NCI-H1436 treated with DMSO at 0.1 percent for 48 hours (cell line): Measurements from ENCODE around the gene ZNF134.
A peak's percentile ranks its signal among the peaks of the same experiment; 100 is the strongest.

Experiments
- DNase-seq: peaks from one replicate; lab custom pipeline; 2025; lab: John Stamatoyannopoulos, UW

The ZNF134 gene

GRCh38 chr19:57613941-57614743, at the start of gene ZNF134:
Gene ZNF134 (plus strand): TSS chr19:57614242. CDS start chr19:57619469, 5,227 bp downstream.
- peak; percentile 77 for DNase-seq

DNA sequence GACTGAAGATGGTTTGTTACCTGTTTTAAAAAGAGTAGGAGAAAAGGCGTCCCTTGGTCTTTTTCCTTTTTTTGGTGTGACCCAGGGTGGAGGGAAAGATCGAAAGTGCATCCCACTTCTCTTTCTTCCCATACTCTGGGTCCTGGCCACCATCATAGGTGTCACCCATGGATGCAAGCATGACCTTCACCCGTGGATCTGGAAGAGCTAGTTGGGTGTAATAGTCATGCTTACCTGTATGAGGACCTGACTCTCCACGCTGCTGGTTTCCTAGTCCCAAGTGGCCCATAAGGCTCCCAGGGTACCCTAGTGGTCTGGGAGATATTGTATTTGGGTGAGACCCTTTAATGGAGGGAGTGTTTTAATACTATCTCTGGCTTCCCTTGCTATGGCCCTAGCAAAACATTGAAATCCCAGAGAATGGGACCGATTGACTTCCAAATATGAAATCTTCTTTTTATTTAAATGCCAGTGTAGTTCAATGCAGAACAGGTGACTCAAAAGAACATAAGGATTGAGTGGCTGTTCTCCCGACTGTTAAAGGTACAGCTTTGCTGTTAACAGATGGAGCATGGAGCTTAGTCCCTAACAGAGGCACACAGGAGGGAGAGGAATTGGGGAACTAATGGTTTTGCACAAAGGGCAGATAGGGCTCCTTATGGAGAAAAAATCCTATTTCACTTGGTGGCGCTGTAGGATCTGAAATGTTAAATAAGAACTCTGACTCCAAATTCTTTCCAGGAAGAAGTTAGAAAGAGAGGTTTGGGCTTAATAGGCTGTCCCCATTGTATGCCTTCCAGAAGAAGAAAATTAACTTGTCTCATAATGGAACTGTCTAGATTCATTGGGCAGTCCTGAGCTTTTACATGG, 47.4 kb upstream of the ZNF134 start:
- DNase-seq, result no peak

GRCh38 chr19:57570707-57571106, 43.3 kb upstream of the ZNF134 start:
- DNase-seq, result no peak

- DNase-seq, result no peak
These were observed 41.6 kb upstream of the ZNF134 start for GRCh38 chr19:57572415-57572947.

DNA sequence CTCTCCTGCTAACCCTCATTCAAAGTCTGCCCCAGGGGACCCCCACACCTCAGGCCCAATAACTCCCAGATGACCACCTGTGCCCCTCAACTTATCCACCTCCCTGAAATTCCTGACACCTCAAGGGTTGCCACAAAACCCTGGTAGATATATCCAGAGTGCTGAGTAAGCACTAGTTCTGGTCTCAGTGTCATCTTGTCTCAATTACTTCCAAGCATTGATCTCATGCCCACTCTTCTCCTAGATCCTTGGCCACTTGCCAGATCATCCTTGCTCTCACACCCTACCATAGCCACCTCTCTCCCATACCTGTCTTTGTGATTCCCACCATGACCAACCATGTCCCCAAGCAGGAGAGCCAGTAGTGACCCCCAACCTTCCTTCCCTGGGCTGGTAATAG, 37.4 kb upstream of the ZNF134 start:
- no peak for DNase-seq

- DNase-seq, result peak; percentile 96
These were observed 35.4 kb upstream of the ZNF134 start, which contains the start of gene ZNF416 for GRCh38 chr19:57578487-57579205. Gene ZNF416 (minus strand): TSS chr19:57578911. CDS start chr19:57578704, 207 bp downstream.

GRCh38 chr19:57583104-57583520, 30.9 kb upstream of the ZNF134 start:
- DNase-seq, result no peak

DNA sequence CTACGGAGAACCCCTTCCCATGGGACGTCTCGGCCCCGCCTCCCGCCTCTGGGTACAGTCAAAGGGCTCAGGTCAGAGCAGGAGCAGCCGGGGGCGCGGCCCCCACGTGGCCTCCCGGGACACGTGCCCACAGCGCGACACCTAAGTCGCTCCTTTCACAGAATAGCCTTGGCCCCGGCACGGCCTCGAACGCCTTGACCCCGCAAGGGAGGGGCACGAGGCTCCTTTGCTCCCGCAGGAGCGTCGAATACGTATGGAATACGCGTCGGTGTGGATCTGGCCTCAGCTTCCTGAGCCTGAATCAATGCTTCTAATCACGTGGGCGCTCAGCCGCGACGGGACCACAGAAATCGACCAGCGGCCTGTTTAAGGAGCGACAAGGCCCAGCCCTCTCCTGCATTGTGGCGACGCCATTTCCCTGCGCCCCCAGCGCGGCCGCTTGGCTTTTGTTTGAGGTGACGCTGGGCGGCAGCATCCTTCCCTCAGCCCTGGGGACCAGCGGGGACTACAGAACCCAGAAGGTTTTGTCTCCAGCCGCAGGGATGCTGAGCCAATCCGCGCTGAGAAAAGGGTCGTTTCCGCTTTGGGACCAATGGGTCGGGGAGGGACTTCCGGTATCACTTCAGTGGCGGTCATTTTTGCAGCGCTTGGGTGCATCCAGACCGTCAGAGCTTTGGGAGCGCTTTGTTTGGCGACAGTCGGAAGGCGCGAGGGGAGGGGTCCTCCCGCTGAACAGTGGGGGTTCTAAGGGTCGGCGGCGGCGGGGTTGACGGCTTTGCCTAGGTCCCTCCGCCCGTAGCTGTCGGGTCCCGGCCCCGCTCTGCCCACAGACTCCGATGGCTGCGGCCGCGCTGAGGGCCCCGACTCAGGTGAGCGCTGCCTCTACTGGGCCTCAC, 30.3 kb upstream of the ZNF134 start, which contains the start of gene ZIK1:
ZIK1 (plus strand) TSS at position 625 of the 896 bp plus-strand sequence; CDS start at position 837, 212 bp downstream.
- DNase-seq, result peak; percentile 64

- no peak for DNase-seq
These were observed 26.5 kb upstream of the ZNF134 start for GRCh38 chr19:57587529-57587928.

GRCh38 chr19:57599377-57599760, 14.7 kb upstream of the ZNF134 start:
- DNase-seq, result no peak

GRCh38 chr19:57599761-57600383, 14.2 kb upstream of the ZNF134 start, which contains the start of gene ZNF530:
Gene ZNF530 (plus strand): TSS chr19:57599885. CDS start chr19:57604346, 4,461 bp downstream.
- peak; percentile 62 for DNase-seq

DNA sequence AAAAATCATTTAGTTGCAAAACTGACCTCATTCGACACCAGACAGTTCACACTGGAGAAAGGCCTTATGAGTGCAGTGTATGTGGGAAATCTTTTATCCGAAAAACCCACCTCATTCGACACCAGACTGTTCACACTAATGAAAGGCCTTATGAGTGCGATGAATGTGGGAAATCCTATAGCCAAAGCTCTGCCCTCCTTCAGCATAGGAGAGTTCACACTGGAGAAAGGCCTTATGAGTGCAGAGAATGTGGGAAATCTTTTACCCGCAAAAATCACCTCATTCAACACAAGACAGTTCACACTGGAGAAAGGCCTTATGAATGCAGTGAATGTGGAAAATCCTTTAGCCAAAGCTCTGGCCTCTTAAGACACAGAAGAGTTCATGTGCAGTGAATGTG, 7.1 kb upstream of the ZNF134 start:
- DNase-seq, result no peak

DNA sequence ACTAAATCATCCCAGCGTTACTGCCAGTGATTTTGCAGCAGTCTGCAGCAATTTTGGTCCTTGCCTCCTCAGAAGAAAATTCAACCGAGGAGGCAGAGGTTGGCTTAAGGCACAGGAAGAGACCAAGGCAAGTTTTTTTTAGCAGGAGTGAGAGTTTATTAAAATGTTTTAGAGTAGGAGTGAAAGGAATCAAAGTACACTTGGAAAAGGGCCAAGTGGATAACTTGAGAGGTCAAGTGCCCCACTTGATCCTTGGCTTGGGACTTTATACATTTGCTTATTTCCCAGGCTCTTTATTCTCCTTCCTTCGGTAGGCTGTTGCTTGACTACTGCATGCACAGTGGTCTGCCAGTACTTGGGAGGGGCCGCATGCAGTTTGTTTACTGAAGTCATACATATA, 2.9 kb upstream of the ZNF134 start:
- DNase-seq, result no peak

DNA sequence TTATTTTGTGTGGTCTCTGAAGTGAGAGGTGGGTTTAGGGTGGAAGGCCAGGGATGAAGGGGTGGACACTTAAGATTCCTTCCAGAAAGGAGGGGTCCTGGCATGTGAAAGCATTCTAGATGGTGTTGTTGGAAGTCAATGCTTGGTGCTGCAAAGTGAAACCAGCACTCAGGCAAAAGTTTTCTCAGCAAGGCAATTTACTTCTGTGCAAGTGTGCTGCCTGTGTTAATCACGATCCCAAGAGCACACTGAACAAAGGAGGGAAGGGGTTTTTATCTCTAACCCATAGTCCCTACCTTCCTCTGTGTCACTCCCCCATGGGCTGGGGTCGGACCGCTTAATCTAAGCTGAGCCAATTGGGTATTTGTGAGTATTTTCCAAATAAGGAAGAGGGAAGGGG, 1.3 kb downstream of the ZNF134 start:
- no peak for DNase-seq

DNA sequence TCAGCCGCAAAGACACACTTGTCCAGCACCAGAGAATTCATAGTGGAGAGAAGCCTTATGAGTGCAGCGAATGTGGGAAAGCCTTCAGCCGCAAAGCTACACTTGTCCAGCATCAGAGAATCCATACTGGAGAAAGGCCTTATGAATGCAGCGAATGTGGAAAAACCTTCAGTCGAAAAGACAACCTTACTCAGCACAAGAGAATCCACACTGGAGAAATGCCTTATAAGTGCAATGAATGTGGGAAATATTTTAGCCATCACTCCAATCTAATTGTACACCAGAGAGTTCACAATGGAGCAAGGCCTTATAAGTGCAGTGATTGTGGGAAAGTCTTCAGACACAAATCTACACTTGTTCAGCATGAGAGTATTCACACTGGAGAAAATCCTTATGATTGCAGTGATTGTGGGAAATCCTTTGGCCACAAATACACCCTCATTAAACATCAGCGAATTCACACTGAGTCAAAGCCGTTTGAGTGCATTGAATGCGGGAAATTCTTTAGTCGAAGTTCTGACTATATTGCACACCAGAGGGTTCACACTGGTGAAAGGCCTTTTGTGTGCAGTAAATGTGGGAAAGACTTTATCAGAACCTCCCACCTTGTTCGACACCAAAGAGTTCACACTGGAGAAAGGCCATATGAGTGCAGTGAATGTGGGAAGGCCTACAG, 6.8 kb downstream of the ZNF134 start:
- no peak for DNase-seq

GRCh38 chr19:57623091-57623490, 9.0 kb downstream of the ZNF134 start:
- no peak for DNase-seq

DNA sequence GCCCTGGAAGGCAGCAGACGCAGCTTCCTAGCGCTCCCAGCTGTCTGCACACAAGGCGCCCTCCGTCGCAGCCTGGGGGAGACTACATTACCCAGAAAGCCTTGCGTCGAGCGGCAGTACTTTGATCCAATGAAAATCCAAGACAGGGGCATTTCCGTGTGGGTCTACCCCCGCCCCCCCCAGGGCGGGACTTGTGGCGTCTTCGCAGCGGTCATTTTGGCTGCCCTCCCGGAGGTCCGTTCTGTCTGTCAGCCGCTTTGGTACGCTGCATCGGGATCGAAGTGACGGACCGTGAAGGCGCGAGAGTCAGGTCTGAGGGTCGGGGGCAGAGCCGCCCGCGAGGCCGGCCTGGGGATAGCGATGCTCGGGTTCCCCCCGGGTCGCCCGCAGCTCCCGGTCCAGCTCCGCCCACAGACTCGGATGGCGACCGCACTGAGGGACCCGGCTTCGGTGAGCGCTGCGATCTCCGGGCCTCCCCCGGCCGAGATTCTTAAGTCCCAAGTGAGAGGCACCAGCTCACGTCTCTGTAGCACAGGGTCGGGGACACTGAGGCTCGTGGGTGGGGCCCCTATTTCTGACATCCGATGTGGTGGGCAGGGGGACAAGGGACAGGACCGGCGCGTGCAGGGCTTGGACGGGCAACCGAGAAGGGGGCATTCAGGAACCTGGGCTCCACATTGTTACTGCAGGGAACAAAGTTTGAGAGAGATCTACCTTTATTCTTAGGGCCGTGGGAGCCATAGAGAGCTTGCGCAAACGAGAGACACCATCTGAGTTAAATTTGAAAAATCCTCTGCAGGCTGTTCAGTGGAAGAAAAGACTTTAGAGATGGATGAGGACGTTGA, 19.2 kb downstream of the ZNF134 start, which contains the start of gene ZNF211:
ZNF211 (plus strand) TSS at position 182 of the 845 bp plus-strand sequence; CDS start at position 361, 179 bp downstream.
- peak; percentile 89 for DNase-seq

DNA sequence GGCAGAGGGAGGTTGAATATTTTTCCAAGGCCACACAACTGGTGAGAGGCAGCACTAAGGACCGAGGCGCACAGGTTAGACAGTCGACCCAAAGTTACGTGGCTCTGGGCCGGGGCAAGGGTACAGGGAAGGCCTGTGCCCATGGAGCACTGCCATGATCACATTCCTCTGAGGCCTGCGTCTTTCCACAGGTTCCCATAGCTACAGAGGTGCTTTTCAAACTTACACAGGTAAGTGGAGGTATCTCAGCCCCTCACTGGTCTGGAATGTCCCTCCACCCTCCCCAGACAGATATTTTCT, 19.7 kb downstream of the ZNF134 start:
- DNase-seq, result no peak

DNA sequence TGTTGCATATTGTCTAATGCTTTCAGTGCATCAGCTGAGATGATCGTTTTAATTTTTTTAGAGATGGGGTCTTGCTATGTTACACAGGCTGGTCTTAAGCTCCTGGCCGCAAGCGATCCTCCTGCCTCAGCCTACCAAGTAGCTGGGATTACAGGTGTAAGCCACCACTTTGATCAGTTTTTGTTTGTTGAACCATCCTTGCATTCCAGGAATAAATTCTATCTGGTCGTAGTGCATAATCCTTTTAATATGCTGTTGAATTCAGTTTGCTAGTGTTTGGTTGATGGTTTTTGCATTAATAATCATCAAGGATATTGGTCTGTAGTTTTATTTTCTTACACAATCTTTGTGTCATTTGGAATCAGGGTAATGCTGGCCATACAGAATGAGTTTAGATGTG, 23.3 kb downstream of the ZNF134 start:
- DNase-seq, result no peak
